ENCODE measurements around the gene KHDC4. TPM values are rescaled to one million over a fixed set of nuclear protein-coding genes. Genes with fewer than 3 reads are reported as not detected.

KHDC4 gene
- total and polyA plus RNA-seq, 2 experiments from 2014 or later, result 47.1 to 57.7 TPM

DNA sequence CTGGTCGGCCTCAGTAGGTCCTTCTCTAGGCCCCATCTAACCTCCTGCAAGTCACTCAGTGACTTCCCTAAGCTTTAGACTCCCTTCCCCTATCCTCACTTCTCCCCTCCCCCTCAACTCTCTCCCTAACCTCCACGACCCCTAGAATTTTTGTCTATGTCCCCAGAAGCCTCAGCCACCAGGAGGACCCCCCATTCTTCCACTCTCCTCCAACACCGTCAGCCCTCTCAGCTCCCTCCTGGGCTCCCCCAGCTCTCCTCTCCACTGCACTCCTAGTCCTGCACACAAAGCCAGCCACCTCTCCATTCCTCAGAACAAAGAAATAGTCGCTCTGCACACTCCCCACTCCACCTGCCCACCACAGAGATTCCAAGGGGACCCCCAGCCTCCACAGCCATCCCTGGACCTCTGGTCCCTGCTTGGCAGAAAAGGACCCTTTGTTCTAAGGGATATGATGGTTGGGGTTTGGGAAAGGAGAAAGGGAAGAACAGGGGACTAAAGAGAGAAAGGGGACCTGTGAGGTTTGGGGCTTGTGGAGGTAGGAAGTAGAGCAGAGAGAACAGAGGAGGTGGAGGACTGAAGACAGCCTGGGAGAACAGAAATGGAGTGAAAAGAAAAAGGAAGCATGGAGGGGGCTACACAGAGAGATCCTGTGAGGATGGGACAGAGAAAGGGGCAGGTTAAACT is 41.3 kb upstream of the KHDC4 start:
- Mint-ChIP-seq H3K4me1 (peaks cover 71% of the 10 kb centered on the region), H3K9me3 (no peaks in the 10 kb centered on the region), H3K27me3 (ENCODE audit: insufficient read depth, low read depth, poor library complexity) (peaks cover 26% of the 10 kb centered on the region), H3K36me3 (ENCODE audit: low read depth) (peaks cover 7% of the 10 kb centered on the region), H3K27ac (peak overlapping the region; percentile 8), H3K4me3 (peak overlapping the region; percentile 84)
- Histone ChIP-seq H3K27ac (ENCODE audit: low read depth) (peak overlapping the region; percentile 79), H3F3A (replicated peaks; ENCODE audit: low read depth) (peaks cover 22% of the 10 kb centered on the region), H3K27me3 (ENCODE audit: insufficient read depth) (no peaks in the 10 kb centered on the region), H3K9me2 (ENCODE audit: insufficient read depth) (no peaks in the 10 kb centered on the region), H3K36me3 (ENCODE audit: insufficient read depth) (no peaks in the 10 kb centered on the region), H3K4me1 (ENCODE audit: insufficient read depth) (peaks cover 70% of the 10 kb centered on the region), H3K79me2 (replicated peaks; ENCODE audit: insufficient read depth) (peaks cover 73% of the 10 kb centered on the region), H3K4me2 (peak overlapping the region; percentile 82), H4K20me1 (replicated peaks; ENCODE audit: insufficient read depth) (peaks cover 53% of the 10 kb centered on the region), H2AFZ (no peak overlapping the region), H3K4me3 (peak overlapping the region; percentile 96)
- DNase-seq (ENCODE audit: low spot score) (no peak), ATAC-seq (no peak)
- TF ChIP-seq, protein P1, sequence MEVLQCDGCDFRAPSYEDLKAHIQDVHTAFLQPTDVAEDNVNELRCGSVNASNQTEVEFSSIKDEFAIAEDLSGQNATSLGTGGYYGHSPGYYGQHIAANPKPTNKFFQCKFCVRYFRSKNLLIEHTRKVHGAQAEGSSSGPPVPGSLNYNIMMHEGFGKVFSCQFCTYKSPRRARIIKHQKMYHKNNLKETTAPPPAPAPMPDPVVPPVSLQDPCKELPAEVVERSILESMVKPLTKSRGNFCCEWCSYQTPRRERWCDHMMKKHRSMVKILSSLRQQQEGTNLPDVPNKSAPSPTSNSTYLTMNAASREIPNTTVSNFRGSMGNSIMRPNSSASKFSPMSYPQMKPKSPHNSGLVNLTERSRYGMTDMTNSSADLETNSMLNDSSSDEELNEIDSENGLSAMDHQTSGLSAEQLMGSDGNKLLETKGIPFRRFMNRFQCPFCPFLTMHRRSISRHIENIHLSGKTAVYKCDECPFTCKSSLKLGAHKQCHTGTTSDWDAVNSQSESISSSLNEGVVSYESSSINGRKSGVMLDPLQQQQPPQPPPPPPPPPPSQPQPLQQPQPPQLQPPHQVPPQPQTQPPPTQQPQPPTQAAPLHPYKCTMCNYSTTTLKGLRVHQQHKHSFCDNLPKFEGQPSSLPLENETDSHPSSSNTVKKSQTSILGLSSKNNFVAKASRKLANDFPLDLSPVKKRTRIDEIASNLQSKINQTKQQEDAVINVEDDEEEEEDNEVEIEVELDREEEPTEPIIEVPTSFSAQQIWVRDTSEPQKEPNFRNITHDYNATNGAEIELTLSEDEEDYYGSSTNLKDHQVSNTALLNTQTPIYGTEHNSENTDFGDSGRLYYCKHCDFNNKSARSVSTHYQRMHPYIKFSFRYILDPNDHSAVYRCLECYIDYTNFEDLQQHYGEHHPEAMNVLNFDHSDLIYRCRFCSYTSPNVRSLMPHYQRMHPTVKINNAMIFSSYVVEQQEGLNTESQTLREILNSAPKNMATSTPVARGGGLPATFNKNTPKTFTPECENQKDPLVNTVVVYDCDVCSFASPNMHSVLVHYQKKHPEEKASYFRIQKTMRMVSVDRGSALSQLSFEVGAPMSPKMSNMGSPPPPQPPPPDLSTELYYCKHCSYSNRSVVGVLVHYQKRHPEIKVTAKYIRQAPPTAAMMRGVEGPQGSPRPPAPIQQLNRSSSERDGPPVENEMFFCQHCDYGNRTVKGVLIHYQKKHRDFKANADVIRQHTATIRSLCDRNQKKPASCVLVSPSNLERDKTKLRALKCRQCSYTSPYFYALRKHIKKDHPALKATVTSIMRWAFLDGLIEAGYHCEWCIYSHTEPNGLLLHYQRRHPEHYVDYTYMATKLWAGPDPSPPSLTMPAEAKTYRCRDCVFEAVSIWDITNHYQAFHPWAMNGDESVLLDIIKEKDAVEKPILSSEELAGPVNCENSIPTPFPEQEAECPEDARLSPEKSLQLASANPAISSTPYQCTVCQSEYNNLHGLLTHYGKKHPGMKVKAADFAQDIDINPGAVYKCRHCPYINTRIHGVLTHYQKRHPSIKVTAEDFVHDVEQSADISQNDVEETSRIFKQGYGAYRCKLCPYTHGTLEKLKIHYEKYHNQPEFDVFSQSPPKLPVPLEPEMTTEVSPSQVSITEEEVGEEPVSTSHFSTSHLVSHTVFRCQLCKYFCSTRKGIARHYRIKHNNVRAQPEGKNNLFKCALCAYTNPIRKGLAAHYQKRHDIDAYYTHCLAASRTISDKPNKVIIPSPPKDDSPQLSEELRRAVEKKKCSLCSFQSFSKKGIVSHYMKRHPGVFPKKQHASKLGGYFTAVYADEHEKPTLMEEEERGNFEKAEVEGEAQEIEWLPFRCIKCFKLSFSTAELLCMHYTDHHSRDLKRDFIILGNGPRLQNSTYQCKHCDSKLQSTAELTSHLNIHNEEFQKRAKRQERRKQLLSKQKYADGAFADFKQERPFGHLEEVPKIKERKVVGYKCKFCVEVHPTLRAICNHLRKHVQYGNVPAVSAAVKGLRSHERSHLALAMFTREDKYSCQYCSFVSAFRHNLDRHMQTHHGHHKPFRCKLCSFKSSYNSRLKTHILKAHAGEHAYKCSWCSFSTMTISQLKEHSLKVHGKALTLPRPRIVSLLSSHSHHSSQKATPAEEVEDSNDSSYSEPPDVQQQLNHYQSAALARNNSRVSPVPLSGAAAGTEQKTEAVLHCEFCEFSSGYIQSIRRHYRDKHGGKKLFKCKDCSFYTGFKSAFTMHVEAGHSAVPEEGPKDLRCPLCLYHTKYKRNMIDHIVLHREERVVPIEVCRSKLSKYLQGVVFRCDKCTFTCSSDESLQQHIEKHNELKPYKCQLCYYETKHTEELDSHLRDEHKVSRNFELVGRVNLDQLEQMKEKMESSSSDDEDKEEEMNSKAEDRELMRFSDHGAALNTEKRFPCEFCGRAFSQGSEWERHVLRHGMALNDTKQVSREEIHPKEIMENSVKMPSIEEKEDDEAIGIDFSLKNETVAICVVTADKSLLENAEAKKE (CRISPR knock-in tag; IDR thresholded peaks at IDR 0.05), result no peak
- no peak for TF ChIP-seq NANOG (IDR thresholded peaks at IDR 0.05; ENCODE audit: borderline replicate concordance)
- no peak for TF ChIP-seq EZH2phosphoT487 (IDR thresholded peaks at IDR 0.05; ENCODE audit: unreplicated experiment)
- TF ChIP-seq, protein P2, sequence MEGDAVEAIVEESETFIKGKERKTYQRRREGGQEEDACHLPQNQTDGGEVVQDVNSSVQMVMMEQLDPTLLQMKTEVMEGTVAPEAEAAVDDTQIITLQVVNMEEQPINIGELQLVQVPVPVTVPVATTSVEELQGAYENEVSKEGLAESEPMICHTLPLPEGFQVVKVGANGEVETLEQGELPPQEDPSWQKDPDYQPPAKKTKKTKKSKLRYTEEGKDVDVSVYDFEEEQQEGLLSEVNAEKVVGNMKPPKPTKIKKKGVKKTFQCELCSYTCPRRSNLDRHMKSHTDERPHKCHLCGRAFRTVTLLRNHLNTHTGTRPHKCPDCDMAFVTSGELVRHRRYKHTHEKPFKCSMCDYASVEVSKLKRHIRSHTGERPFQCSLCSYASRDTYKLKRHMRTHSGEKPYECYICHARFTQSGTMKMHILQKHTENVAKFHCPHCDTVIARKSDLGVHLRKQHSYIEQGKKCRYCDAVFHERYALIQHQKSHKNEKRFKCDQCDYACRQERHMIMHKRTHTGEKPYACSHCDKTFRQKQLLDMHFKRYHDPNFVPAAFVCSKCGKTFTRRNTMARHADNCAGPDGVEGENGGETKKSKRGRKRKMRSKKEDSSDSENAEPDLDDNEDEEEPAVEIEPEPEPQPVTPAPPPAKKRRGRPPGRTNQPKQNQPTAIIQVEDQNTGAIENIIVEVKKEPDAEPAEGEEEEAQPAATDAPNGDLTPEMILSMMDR (conservative IDR thresholded peaks at IDR 0.05; ENCODE audit: low read depth in 2 of 2), result no peak
- TF ChIP-seq EZH2 (IDR thresholded peaks at IDR 0.05; ENCODE audit: low read depth, unreplicated experiment), result no peak

All from GM23338 (cell line).